ENCODE results near the gene MAPK14.

MAPK14 gene

GRCh38 chr6:36038120-36038876 is 10.7 kb downstream of the MAPK14 start:
- no peak for DNase-seq

DNA sequence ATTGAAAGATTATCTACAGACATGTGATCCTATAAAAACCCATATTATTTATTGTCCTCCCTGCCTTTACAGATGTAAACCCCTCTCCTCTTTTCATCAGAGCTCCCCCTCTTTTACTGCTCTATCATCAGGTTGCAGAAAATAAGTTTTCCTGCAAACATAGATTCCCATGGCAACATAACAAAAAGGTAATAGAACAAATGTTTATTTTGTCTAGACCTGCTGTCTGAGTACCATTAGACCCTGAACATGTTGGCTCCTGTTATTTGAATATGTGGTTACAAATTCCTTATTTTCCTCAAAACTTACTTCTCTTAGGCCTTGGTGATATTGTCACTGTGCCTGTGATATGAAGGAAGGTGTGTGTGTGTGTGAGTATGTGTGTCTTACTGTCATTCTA is 11.5 kb downstream of the MAPK14 start:
- no peak for DNase-seq

DNA sequence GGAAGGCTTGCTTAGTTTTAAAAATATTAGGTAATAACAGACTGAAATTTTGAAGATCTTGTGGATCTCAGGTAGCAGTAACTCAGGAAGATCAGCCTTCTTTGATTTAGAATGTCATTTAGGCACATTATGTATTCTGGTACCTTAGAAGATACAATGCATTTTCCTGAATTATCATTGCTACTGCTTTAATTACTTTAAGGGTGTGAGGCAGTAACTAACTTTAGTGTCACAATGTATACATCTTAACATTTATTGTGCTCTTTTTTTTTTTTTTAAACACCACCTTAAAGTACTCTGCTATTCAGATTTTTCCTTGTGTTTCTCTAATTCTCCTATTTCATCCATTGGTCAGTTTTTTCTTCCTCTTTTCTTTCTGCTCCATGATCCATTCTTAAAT is 13.3 kb downstream of the MAPK14 start:
- no peak for DNase-seq

DNA sequence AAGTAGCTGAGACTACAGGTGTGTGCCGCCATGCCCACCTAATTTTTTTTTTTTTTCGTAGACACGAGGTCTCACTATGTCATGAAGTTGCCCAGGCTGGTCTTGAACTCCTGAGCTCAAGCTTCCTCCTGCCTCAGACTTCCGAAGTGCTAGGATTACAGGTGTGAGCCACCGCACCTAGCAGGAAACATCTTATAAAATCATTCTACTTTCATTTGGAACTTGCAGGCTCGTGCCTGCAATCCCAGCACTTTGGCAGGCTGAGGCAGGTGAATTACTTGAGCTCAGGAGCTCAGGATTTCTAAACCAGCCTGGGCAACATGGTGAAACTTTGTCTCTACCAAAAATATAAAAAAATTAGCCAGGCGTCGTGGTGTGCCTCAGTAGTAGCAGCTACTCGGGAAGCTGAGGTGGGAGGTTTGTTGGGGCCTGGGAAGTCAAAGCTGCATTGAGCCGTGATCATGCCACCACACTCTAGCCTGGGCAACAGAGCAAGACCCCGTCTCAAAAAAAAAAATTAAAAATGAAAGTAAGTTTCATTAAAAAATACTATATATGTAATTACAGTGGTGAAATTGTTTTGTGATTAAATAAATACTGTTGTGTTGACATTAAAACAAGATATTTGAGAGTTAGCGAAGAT is 15.1 kb downstream of the MAPK14 start:
- no peak for DNase-seq

GRCh38 chr6:36049582-36049981 is 22.0 kb downstream of the MAPK14 start:
- no peak for DNase-seq

GRCh38 chr6:36050305-36050704 is 22.7 kb downstream of the MAPK14 start:
- DNase-seq: no peak

GRCh38 chr6:36050947-36051710 is 23.5 kb downstream of the MAPK14 start:
- no peak for DNase-seq

DNA sequence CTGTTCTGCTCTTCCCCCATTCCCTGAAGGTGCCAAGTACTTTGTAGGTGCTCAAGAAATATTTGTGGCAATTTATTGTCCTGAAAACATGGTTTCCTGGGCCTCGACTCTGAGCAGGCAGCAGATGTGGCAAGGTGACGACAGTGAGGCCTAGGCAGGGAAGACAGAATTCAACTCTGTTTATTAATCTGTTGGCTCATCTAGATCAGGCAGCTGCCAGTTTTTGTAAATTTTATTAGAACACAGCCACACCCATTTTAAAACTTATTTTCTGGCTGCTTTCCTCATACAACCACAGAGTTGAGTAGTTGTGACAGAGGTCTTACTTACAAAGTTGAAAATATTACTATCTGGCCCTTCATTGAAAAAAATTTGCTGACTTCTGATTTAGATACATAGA is 24.5 kb downstream of the MAPK14 start:
- DNase-seq: no peak

- no peak for DNase-seq
These were observed 26.3 kb downstream of the MAPK14 start for GRCh38 chr6:36053878-36054277.

GRCh38 chr6:36054415-36054814 is 26.8 kb downstream of the MAPK14 start:
- no peak for DNase-seq

GRCh38 chr6:36054956-36055355 is 27.3 kb downstream of the MAPK14 start:
- DNase-seq: no peak

DNA sequence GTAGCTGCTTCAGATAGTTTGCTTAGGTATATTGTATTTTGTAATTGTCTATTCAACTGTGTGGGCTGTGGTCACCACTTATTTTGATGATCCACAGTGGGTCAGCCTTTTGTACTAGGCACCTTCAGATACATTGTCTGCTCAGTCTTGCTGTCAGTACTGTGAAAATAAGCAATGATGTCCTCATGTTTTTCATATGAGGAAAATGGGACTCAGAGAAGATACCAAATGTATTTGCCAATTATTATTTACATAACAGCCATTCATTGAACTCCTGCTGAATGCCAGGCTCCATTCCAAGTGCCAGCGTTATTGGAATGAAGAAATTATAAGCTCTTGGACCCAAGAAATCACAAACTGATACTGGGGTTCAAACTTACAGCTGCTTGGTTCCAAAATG is 28.6 kb downstream of the MAPK14 start:
- no peak for DNase-seq

DNA sequence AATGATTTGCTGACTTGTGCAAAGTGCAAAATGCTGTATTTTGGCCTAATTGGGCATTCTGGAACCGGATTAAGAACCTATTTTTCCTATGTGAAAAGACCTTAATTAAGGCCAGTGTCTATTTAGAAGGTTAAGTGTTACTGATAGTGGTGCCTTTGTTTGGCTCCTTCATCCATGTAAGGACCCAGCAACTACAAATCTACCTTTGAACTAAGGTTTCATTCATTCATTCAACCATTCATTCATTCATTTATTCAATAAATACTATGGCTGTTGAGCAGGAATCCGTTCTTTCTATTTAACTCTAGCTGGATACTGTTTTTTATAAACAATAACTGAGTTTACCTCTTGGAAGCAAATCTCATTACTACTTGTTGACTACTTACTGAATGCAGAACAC is 33.6 kb downstream of the MAPK14 start:
- no peak for DNase-seq

- DNase-seq: no peak
These were observed 34.6 kb downstream of the MAPK14 start for GRCh38 chr6:36062247-36062646.

- DNase-seq: no peak
These were observed 35.9 kb downstream of the MAPK14 start for GRCh38 chr6:36063318-36064060.

GRCh38 chr6:36064770-36065396 is 37.3 kb downstream of the MAPK14 start:
- DNase-seq: no peak

- no peak for DNase-seq
These were observed 38.3 kb downstream of the MAPK14 start for GRCh38 chr6:36065916-36066315.

DNA sequence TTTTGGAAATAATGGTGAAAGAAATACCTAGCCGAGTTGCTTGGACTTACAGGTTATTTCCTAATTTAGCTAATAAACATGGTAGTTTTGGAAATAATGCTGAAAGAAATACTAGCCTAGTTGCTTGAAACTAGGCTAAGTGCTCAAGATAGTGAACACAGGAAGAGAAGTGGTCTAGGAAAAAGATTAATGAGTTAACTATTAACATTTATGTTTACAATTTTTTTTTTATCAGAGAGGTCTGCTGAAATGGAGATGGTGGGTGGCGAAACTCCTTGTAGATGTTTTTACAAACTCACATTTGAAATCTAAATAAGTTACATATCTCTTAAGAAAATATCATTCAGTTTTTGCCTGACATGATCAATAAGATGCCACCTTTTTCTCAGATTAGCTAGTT is 39.2 kb downstream of the MAPK14 start:
- DNase-seq: no peak

GRCh38 chr6:36067374-36068011 is 39.9 kb downstream of the MAPK14 start:
- no peak for DNase-seq

DNA sequence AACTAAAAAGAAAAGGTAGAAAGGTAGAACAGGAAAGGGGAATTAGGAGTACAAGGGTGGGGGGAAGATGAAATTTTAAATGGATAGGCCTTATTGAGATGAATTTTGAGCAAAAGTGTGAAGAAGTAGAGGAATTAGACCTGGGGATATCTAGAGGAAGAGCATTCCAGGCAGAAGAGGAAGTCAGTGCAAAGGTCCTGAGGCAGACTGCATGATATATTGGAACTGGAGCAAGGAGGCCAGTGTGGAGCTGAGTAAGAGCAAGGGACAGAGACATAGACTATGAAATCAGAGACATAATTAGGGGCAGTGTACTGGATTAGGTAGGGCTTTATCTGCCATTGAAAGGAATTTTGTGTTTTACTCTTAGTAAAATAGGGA is 40.4 kb downstream of the MAPK14 start:
- no peak for DNase-seq

DNA sequence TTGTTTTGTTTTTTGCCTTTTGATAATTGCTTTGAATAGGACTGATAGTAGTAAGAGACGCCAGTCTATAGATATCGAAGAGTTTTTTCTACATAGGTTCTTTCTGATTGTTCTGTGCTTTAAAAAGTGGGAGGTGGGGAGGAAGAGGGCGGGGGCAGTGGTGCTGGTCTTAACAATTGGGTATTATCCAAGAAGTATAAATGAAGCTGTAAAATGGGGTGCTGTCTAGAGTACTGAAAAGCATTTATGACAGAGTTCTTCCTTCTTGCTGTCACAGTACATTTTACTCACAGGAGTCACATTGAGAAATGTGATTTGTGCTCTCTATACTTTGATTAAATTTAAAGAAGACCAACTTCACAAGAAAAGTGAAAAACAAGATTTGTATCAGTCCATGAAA is 41.0 kb downstream of the MAPK14 start:
- no peak for DNase-seq

DNA sequence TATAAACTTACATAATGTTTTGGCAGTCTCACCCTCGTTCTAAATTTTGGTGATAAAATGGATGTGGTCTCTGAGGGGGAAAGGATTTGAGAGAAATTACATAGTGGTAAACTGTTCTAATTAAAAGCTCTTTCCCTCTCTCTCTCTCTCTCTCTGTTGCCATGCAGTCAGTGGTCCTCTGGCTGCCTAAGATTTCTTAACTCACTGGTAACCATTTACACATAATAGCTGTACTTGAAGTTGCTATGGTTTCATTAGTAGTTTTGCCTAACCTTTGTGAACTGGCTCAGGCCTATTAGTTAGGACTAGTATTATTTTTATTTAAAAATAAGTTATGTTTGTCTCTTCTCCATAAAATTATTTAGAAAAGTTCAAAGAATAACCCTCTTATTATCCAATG is 42.0 kb downstream of the MAPK14 start:
- no peak for DNase-seq
